Measurements from ENCODE around the gene ZNF622. TPM values are rescaled to one million over a fixed set of nuclear protein-coding genes. Genes with fewer than 3 reads are reported as not detected.

The ZNF622 gene
- total RNA-seq, 2 donors from 2014 or later, result 53.0 to 56.3 TPM

DNA sequence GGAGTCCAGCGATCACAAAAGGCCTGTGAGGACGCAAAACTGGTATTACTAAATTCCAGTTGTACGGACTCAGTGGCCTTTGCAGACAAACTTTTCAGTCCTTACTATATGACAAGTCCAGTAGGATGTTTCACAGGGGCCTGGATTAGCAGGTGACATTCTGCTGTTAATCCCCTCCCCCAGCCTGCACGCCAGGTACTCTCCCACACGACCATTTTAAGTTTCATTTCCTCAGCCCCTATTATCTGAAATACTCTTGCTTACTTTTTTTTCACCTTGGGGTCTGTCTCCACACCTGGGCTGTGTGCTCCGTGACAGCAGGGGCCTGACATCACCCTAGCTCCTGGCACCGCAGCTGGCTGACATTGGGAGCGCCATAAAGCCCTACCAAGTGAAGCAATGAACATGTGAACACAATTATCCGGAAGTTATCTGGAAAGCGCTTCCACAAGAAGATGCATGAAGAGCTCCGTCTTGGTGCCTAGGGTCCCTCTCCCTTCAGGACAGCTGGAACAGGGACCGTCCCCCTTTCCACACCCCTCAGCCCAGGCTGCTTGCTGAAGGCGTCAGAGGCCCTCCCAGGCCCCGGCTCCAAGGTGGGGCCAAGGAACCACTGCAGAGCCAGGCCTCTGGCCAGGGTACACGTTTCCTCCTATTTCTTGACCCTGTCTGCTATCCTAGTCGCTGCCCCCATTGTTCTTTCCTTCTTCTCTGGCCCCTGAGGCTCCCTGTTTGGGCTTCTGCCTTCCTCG is 39.7 kb upstream of the ZNF622 start:
- no peak overlapping the region for H3K4me3 ChIP-seq
- no peaks in the 10 kb centered on the region for H3K36me3 ChIP-seq
- H3K9ac ChIP-seq (ENCODE audit: low read depth in 2 of 2, low read length in 2 of 2), result no peak overlapping the region
- no peaks in the 10 kb centered on the region for H3K4me1 ChIP-seq
- no peak overlapping the region for H3K27ac ChIP-seq
- intact Hi-C loops (cut with DNase I), result no loop called here
- H3K27me3 ChIP-seq, result no peaks in the 10 kb centered on the region
- DNase-seq, result no peak
- TF ChIP-seq, protein P1, sequence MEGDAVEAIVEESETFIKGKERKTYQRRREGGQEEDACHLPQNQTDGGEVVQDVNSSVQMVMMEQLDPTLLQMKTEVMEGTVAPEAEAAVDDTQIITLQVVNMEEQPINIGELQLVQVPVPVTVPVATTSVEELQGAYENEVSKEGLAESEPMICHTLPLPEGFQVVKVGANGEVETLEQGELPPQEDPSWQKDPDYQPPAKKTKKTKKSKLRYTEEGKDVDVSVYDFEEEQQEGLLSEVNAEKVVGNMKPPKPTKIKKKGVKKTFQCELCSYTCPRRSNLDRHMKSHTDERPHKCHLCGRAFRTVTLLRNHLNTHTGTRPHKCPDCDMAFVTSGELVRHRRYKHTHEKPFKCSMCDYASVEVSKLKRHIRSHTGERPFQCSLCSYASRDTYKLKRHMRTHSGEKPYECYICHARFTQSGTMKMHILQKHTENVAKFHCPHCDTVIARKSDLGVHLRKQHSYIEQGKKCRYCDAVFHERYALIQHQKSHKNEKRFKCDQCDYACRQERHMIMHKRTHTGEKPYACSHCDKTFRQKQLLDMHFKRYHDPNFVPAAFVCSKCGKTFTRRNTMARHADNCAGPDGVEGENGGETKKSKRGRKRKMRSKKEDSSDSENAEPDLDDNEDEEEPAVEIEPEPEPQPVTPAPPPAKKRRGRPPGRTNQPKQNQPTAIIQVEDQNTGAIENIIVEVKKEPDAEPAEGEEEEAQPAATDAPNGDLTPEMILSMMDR (IDR thresholded peaks at IDR 0.05), result no peak
- no peaks in the 10 kb centered on the region for H3K9me3 ChIP-seq

DNA sequence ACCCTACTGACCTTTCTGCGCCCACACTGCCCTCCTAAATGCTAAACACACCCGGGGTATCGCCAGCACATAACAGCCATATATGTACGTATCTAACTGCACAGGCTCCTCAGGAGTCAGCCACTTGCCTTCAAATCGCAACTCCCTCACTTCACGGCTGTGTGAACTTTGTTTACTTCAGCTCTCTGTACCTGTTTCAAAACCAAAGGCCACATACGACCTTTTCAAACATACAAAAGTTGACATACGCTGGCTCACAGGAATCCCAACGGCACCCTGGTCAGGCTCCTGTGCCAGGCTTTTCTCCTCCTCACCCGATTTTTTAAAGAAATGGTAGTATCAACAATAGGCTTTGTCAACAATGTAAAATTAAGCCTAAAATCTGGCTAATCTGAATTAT is 39.0 kb upstream of the ZNF622 start:
- TF ChIP-seq, protein P1 (IDR thresholded peaks at IDR 0.05), result no peak
- no peak overlapping the region for H3K4me3 ChIP-seq
- H3K9ac ChIP-seq (ENCODE audit: low read depth in 2 of 2, low read length in 2 of 2), result no peak overlapping the region
- H3K27ac ChIP-seq, result no peak overlapping the region
- no peak for DNase-seq
- H3K9me3 ChIP-seq, result no peaks in the 10 kb centered on the region
- H3K27me3 ChIP-seq, result no peaks in the 10 kb centered on the region
- H3K36me3 ChIP-seq, result no peaks in the 10 kb centered on the region
- H3K4me1 ChIP-seq, result no peaks in the 10 kb centered on the region
- intact Hi-C loops (cut with DNase I), result no loop called here

DNA sequence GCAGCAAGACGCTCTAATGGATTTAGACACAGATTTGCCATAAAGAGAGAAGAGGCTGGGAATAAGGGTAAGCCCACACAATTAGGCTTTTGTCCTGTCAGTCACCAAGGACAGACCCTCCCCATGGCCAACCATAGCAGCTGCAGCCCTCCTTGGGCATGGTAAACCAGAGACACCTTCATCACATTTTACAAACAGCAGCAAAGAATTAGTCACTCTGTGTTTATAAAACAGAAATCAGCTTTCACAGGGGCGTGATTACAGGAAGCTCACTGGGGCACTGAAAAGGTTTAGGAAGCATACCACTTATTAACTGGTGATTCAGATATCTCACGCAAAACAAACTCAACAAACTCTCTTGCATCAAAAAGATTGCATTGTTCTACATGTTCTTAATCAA is 37.3 kb upstream of the ZNF622 start:
- H3K27me3 ChIP-seq, result no peaks in the 10 kb centered on the region
- no peak overlapping the region for H3K27ac ChIP-seq
- no peaks in the 10 kb centered on the region for H3K4me1 ChIP-seq
- no peaks in the 10 kb centered on the region for H3K9me3 ChIP-seq
- no peaks in the 10 kb centered on the region for H3K36me3 ChIP-seq
- DNase-seq, result no peak
- TF ChIP-seq, protein P1 (IDR thresholded peaks at IDR 0.05), result no peak
- intact Hi-C loops (cut with DNase I), result no loop called here
- H3K9ac ChIP-seq (ENCODE audit: low read depth in 2 of 2, low read length in 2 of 2), result no peak overlapping the region
- H3K4me3 ChIP-seq, result no peak overlapping the region

DNA sequence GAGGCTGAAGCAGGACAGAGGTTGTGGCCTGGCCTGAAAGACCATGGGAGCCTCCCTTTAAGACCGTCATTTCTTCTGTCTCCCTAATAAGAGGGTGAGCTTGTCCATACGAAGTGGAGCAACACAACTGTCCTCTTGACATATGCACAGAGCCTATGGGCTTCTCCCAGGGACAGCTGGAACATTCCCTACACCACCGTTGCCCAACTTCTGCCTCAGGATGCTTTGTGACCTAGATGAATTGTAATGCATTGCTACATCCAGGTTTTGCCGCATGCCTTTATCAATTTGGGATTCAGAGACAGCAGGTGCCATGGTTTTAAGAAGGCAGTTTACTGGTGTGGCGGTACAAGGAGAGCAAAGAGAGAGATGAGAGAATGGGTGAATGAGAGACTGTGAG is 34.4 kb upstream of the ZNF622 start:
- H3K27ac ChIP-seq, result no peak overlapping the region
- no peaks in the 10 kb centered on the region for H3K27me3 ChIP-seq
- H3K9me3 ChIP-seq, result no peaks in the 10 kb centered on the region
- DNase-seq, result no peak
- H3K4me3 ChIP-seq, result no peak overlapping the region
- no peaks in the 10 kb centered on the region for H3K36me3 ChIP-seq
- no peaks in the 10 kb centered on the region for H3K4me1 ChIP-seq
- H3K9ac ChIP-seq (ENCODE audit: low read depth in 2 of 2, low read length in 2 of 2), result no peak overlapping the region
- TF ChIP-seq, protein P1 (IDR thresholded peaks at IDR 0.05), result no peak
- intact Hi-C loops (cut with DNase I), result no loop called here

DNA sequence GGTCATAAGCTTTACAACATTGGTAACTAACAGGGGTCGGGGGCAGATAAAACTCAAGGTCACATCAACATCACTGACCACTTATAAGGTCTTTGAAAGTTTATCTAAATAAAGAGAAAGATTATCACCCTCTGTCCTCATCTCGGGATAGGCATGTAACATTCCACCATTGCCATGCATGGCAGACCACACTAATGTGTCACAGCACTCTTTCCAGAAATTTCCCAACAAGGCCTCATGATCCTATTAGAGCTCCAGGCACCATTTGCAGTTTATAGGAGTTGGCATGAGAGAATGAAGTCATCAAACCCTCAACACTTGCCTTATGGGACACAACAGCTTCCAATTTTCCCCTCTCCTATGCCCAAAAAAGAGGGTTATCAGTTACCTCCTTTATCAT is 31.9 kb upstream of the ZNF622 start:
- Histone ChIP-seq H3K4me1 (no peaks in the 10 kb centered on the region), H3K9ac (ENCODE audit: low read depth in 2 of 2, low read length in 2 of 2) (no peak overlapping the region), H3K4me3 (no peak overlapping the region), H3K36me3 (no peaks in the 10 kb centered on the region), H3K27me3 (no peaks in the 10 kb centered on the region), H3K9me3 (no peaks in the 10 kb centered on the region), H3K27ac (no peak overlapping the region)
- TF ChIP-seq, protein P1 (IDR thresholded peaks at IDR 0.05), result no peak
- DNase-seq, result no peak
- intact Hi-C loops (cut with DNase I), result no loop called here
